Mammary epithelial cell (primary cell): Measurements from ENCODE around the gene SLC12A9.

ENCODE experiments used
- EZH2 ChIP-seq: IDR thresholded peaks from 2 replicates; pipeline ENCODE4 v1.6.1; 2012; ENCODE audit warnings: low read length, inconsistent platforms, borderline replicate concordance
- TF ChIP-seq, protein P1 (sequence below), 2 donors: IDR thresholded peaks in 1 of 2; conservative IDR thresholded peaks in 1 of 2; 2 replicates each; pipeline ENCODE4 v1.5.1; 2011 to 2012; ENCODE audit warnings: inconsistent platforms in 2 of 2, low read length in 2 of 2, mild to moderate bottlenecking in 2 of 2, control low read depth in 1 of 2, low read depth in 1 of 2; ENCODE audit not compliant: insufficient read depth in 1 of 2; ENCODE audit errors: extremely low read depth in 1 of 2

DNA sequence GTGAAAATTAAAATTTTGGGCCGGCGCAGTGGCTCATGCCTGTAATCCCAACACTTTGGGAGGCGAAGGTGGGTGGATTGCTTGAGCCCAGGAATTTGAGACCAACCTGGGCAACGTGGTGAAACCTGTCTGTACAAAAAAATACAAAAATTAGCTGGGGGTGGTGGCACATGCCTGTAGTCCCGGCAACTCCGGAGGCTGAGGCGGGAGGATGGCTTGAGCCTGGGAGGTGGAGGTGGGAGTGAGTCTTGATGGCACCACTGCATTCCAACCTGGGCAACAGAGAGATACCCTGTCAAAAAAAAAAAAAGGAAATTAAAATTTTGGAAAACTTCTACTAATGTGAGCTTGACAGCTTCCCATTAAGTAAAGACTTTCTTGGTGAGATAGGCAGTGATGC, 25.5 kb downstream of the SLC12A9 start:
- TF ChIP-seq, protein P1, sequence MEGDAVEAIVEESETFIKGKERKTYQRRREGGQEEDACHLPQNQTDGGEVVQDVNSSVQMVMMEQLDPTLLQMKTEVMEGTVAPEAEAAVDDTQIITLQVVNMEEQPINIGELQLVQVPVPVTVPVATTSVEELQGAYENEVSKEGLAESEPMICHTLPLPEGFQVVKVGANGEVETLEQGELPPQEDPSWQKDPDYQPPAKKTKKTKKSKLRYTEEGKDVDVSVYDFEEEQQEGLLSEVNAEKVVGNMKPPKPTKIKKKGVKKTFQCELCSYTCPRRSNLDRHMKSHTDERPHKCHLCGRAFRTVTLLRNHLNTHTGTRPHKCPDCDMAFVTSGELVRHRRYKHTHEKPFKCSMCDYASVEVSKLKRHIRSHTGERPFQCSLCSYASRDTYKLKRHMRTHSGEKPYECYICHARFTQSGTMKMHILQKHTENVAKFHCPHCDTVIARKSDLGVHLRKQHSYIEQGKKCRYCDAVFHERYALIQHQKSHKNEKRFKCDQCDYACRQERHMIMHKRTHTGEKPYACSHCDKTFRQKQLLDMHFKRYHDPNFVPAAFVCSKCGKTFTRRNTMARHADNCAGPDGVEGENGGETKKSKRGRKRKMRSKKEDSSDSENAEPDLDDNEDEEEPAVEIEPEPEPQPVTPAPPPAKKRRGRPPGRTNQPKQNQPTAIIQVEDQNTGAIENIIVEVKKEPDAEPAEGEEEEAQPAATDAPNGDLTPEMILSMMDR (conservative IDR thresholded peaks at IDR 0.05 in 1 of 2, IDR thresholded peaks at IDR 0.05 in 1 of 2; ENCODE audit: extremely low read depth in 1 of 2, insufficient read depth in 1 of 2, low read depth in 1 of 2, low read length in 2 of 2): no peak
- TF ChIP-seq EZH2: no peak
